Stomach (tissue), 9 donors: ENCODE measurements around the gene CPEB2. TPM values are rescaled to one million over a fixed set of nuclear protein-coding genes. Genes with fewer than 3 reads are reported as not detected.

Source experiments
- DNase-seq, 2 donors: peaks; one replicate each; pipeline versions ENCODE4 v3.0.0 to v3.0.0-alpha.2; 2013 to 2019
- H3K27ac ChIP-seq, 5 donors: fragments of 200-600 bp in 4 of 5; sonication (generic) in 4 of 5; one replicate each; pipeline ENCODE4 v1.5.1; 2013 to 2019; ENCODE audit warnings: mild to moderate bottlenecking in 1 of 5, moderate library complexity in 1 of 5
- H3K27me3 ChIP-seq, 3 donors: fragments of 200-600 bp; sonication (generic); one replicate each; pipeline ENCODE4 v1.5.1; 2017 to 2019; ENCODE audit warnings: mixed run types in 1 of 3
- H3K36me3 ChIP-seq, 4 donors: fragments of 200-600 bp; sonication (generic); 1 replicate in 3 of 4; 2 replicates in 1 of 4; pipeline ENCODE4 v1.5.1; 2016 to 2019
- H3K4me1 ChIP-seq, 4 donors: fragments of 200-600 bp; sonication (generic); one replicate each; pipeline ENCODE4 v1.5.1; 2016 to 2019
- H3K4me3 ChIP-seq, 4 donors: fragments of 200-600 bp; sonication (generic) in 3 of 4; one replicate each; pipeline ENCODE4 v1.5.1; 2016 to 2019; ENCODE audit warnings: mild to moderate bottlenecking in 1 of 4
- H3K9me3 ChIP-seq, 4 donors: fragments of 200-600 bp; sonication (generic); one replicate each; pipeline ENCODE4 v1.5.1; 2016 to 2019
- EP300 ChIP-seq: sonication (generic); formaldehyde crosslinking; IDR thresholded peaks from one replicate; pipeline ENCODE4 v1.6.1; 2017; ENCODE audit warnings: antibody characterized with exemption
- POLR2A ChIP-seq, 4 donors: fragments of 450-650 bp; IDR thresholded peaks; one replicate each; pipeline ENCODE4 v1.6.1; 2016; ENCODE audit warnings: antibody characterized with exemption in 4 of 4, control low read depth in 2 of 4, mild to moderate bottlenecking in 1 of 4, moderate library complexity in 1 of 4
- POLR2AphosphoS5 ChIP-seq, 3 donors: sonication (generic); formaldehyde crosslinking; IDR thresholded peaks; one replicate each; pipeline ENCODE4 v1.6.1; 2016; ENCODE audit warnings: antibody characterized with exemption in 3 of 3
- WGBS, 5 donors: extraction: QIAGEN DNeasy Blood & Tissue Kit in 3 of 5; methylation state at CpG; one replicate each; pipeline versions ENCODE4 v1.1.5 to v1.1.7; 2013 to 2018; 5-methylcytosine and 5-hydroxymethylcytosine counted together
- intact Hi-C: fragments of 100-400 bp; cut with DNase I; formaldehyde crosslinking; loops from one replicate; pipeline ENCODE4 v1.15.1; 2023; ENCODE audit warnings: low total_unique reads
- polyA plus RNA-seq, 3 donors: library from polyadenylated mRNA; stranded (reverse); fragments of 200-250 nt; gene quantifications; one replicate each; pipeline ENCODE4 v1.2.3, GENCODE V29; 2013
- total RNA-seq, 5 donors: library from RNA; depleted of rRNA; stranded (reverse); fragments of >200 nt; gene quantifications; one replicate each; pipeline versions ENCODE4 v1.1.0 to v1.2.3, GENCODE V29; 2014 to 2016
- TF ChIP-seq, protein P1 (sequence below), 7 experiments: fragments of 450-650 bp in 4 of 7; fragments of 200-600 bp in 3 of 7; sonication (generic) in 3 of 7; IDR thresholded peaks; one replicate each; pipeline ENCODE4 v1.5.1; 2016 to 2019; ENCODE audit warnings: antibody characterized with exemption in 7 of 7, control low read depth in 2 of 7, mild to moderate bottlenecking in 1 of 7
- donor health status: healthy with polysubstance abuse.
- donor health status: Bipolar disorder and iron deficiency.
- donor health status: healthy.

The CPEB2 gene
- total and polyA plus RNA-seq, 8 donors, result 3.4 to 97.9 (median 21.8) TPM

DNA sequence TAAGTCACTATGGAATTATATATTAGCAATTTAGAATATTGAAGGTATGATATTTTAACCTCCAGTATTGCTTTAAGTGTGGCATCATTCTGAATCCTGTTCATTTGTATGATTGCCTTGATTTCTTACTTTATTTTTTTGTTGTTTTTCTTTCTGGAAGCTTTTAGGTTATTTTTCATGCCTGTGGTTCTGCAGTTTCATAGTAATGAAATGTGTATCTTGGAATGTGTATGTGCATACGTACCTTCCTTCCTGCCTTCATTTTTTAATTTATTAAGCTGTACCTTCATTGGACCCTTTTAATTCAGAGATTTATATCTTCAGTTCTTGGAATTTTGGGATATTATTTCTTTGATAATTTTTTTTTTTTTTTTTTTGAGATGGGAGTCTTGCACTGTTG lies 22.1 kb downstream of the CPEB2 start:
- intact Hi-C loops, result no loop called here

DNA sequence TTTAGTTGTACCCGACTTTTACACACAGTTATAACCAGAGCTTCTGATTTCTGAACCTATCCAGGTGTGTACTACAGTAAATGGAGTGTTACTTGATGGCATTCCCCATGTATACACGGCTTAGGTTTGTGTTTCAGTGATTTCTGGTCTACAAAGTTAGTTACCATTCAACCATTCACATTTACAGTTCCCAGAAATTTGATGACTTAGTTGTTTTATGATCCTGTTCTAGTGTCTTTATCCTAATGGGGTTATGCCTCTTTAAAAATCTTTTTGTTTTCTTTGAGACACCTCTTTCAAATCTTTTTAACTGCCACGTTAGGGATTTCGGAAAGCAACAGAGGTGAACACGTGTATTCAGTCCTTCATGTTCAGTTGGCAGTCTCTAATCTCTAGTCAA lies 23.4 kb downstream of the CPEB2 start:
- WGBS, 5 donors, result 62 to 84% (median 83%) methylated on average over 5 of the region's 5 CpGs
- TF ChIP-seq POLR2A (IDR thresholded peaks at IDR 0.05) (no peak), EP300 (no peak), POLR2AphosphoS5 (IDR thresholded peaks at IDR 0.05) (no peak)
- TF ChIP-seq, protein P1, sequence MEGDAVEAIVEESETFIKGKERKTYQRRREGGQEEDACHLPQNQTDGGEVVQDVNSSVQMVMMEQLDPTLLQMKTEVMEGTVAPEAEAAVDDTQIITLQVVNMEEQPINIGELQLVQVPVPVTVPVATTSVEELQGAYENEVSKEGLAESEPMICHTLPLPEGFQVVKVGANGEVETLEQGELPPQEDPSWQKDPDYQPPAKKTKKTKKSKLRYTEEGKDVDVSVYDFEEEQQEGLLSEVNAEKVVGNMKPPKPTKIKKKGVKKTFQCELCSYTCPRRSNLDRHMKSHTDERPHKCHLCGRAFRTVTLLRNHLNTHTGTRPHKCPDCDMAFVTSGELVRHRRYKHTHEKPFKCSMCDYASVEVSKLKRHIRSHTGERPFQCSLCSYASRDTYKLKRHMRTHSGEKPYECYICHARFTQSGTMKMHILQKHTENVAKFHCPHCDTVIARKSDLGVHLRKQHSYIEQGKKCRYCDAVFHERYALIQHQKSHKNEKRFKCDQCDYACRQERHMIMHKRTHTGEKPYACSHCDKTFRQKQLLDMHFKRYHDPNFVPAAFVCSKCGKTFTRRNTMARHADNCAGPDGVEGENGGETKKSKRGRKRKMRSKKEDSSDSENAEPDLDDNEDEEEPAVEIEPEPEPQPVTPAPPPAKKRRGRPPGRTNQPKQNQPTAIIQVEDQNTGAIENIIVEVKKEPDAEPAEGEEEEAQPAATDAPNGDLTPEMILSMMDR (IDR thresholded peaks at IDR 0.05), result no peak
- no peak for DNase-seq
- Histone ChIP-seq H3K4me1 (peaks cover under 1 to 49% (median 26%) of the 10 kb centered on the region in 4 donors), H3K36me3 (peaks cover 0 to 10% (median under 1%) of the 10 kb centered on the region in 4 donors), H3K27ac (no peak overlapping the region), H3K4me3 (no peak overlapping the region), H3K9me3 (no peaks in the 10 kb centered on the region), H3K27me3 (no peaks in the 10 kb centered on the region)
- intact Hi-C loops, result no loop called here

More for the DNA sequence above, 22.1 kb downstream of the CPEB2 start:
- Histone ChIP-seq H3K4me1 (peaks cover 0 to 51% (median 25%) of the 10 kb centered on the region in 4 donors), H3K9me3 (no peaks in the 10 kb centered on the region), H3K4me3 (no peak overlapping the region), H3K27ac (no peak overlapping the region), H3K27me3 (no peaks in the 10 kb centered on the region), H3K36me3 (peaks cover 0 to 23% (median 12%) of the 10 kb centered on the region in 4 donors)
- WGBS, 5 donors, result 0% methylated on average over 1 of the region's 1 CpG
- TF ChIP-seq, protein P1 (IDR thresholded peaks at IDR 0.05), result no peak
- TF ChIP-seq EP300, result no peak
- no peak for TF ChIP-seq POLR2AphosphoS5 (IDR thresholded peaks at IDR 0.05)
- no peak for DNase-seq

DNA sequence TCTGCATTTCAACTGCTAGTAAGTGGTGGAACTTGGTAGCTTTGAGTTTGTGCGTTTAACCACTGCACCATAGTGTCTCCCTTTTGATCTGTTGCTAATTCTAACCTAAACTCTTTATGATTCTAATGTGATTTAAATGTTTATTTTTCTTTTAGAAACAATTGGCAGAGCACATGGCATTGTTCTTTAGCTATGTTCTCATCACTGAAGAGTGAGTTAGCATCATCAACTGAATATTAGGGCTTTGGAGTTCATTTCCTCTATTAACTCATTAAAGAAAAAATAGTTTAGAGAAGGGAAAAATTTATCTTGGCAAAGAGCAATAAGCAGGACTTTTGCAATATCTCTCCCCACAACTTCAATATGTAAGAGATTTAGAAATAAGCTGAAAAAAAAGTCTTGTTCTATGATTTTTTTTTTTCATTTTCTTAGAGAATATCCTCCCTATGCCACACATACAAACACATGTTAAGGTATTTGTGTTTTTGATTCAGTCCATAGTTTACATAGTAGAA lies 25.7 kb downstream of the CPEB2 start:
- no peak for DNase-seq
- intact Hi-C loops, result no loop called here
- Histone ChIP-seq H3K9me3 (no peaks in the 10 kb centered on the region), H3K27ac (no peak overlapping the region), H3K27me3 (no peaks in the 10 kb centered on the region), H3K4me3 (no peak overlapping the region), H3K36me3 (peaks cover 0 to 10% (median under 1%) of the 10 kb centered on the region in 4 donors), H3K4me1 (peaks cover 10 to 55% (median 37%) of the 10 kb centered on the region in 4 donors)
- TF ChIP-seq, protein P1 (IDR thresholded peaks at IDR 0.05), result no peak
- no peak for TF ChIP-seq POLR2AphosphoS5 (IDR thresholded peaks at IDR 0.05)
- TF ChIP-seq EP300, result no peak
- TF ChIP-seq POLR2A (IDR thresholded peaks at IDR 0.05), result no peak
- 83 to 92% (median 87%) methylated on average over 1 of the region's 1 CpG for WGBS, 5 donors

DNA sequence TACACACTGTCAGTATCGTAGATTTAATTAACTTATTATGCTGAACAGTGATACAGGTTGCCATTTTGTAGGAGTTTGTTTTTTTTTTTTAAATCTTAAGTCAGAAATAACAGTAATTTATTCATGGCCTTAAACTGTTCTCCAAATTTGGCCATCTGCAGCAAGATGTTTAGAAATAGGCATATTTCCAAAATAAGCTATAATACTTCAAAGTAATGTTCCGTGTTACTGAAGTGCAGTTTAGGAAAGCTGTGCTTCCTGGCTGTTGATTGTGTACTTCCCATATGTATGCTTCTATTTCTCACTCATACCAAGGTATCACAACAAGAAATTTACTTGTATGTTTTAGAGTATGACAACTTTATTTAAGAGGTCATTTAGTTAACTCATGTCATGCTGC lies 28.9 kb downstream of the CPEB2 start:
- 49 to 67% (median 58%) methylated on average over 2 of the region's 2 CpGs for WGBS, 5 donors
- Histone ChIP-seq H3K4me1 (peaks cover 10 to 80% (median 46%) of the 10 kb centered on the region in 4 donors), H3K27ac (peak overlapping the region in 1 of 5 donors; percentile 4), H3K36me3 (peaks cover 0 to 18% (median 12%) of the 10 kb centered on the region in 4 donors), H3K27me3 (no peaks in the 10 kb centered on the region), H3K4me3 (no peak overlapping the region), H3K9me3 (no peaks in the 10 kb centered on the region)
- TF ChIP-seq POLR2A (IDR thresholded peaks at IDR 0.05) (no peak), EP300 (no peak), POLR2AphosphoS5 (IDR thresholded peaks at IDR 0.05) (no peak)
- TF ChIP-seq, protein P1 (IDR thresholded peaks at IDR 0.05), result no peak
- intact Hi-C loops, result no loop called here
- DNase-seq, result no peak
